ENCODE measurements around the gene COX4I2.

Gene COX4I2

GRCh38 chr20:31663838-31664695 is 26.4 kb downstream of the COX4I2 start:
- H3K4me3 ChIP-seq (replicated peaks; ENCODE audit: insufficient read depth, low read length) = no peak overlapping the region
- TF ChIP-seq CTCF (IDR thresholded peaks at IDR 0.05; ENCODE audit: insufficient read depth, low read length) (no peak), SPI1 (IDR thresholded peaks at IDR 0.05; ENCODE audit: borderline replicate concordance, low read depth) (no peak), GABPA (IDR thresholded peaks at IDR 0.05; ENCODE audit: low read depth) (no peak), POLR2AphosphoS5 (IDR thresholded peaks at IDR 0.05; ENCODE audit: low read depth) (no peak), REST (IDR thresholded peaks at IDR 0.05; ENCODE audit: insufficient replicate concordance, low read depth) (no peak)
- no peak for DNase-seq (ENCODE audit: low read depth in 1 of 2, low spot score in 1 of 2)
- no peak overlapping the region for H3K27ac ChIP-seq (replicated peaks)
- H3K27me3 ChIP-seq (ENCODE audit: insufficient read depth, poor library complexity, severe bottlenecking) = no peaks in the 10 kb centered on the region

GRCh38 chr20:31664696-31665354 is 27.1 kb downstream of the COX4I2 start:
- DNase-seq (ENCODE audit: low read depth in 1 of 2, low spot score in 1 of 2) = no peak
- no peak for TF ChIP-seq CTCF (IDR thresholded peaks at IDR 0.05; ENCODE audit: insufficient read depth, low read length)
- TF ChIP-seq POLR2AphosphoS5 (IDR thresholded peaks at IDR 0.05; ENCODE audit: low read depth) = no peak
- TF ChIP-seq SPI1 (IDR thresholded peaks at IDR 0.05; ENCODE audit: borderline replicate concordance, low read depth) = no peak
- TF ChIP-seq GABPA (IDR thresholded peaks at IDR 0.05; ENCODE audit: low read depth) = no peak
- no peak for TF ChIP-seq REST (IDR thresholded peaks at IDR 0.05; ENCODE audit: insufficient replicate concordance, low read depth)
- H3K27ac ChIP-seq (replicated peaks) = no peak overlapping the region
- no peak overlapping the region for H3K4me3 ChIP-seq (replicated peaks; ENCODE audit: insufficient read depth, low read length)
- H3K27me3 ChIP-seq (ENCODE audit: insufficient read depth, poor library complexity, severe bottlenecking) = no peaks in the 10 kb centered on the region

GRCh38 chr20:31665753-31666152 is 28.0 kb downstream of the COX4I2 start:
- DNase-seq (ENCODE audit: low read depth in 1 of 2, low spot score in 1 of 2) = no peak
- Histone ChIP-seq H3K27ac (replicated peaks) (no peak overlapping the region), H3K4me3 (replicated peaks; ENCODE audit: insufficient read depth, low read length) (no peak overlapping the region), H3K27me3 (ENCODE audit: insufficient read depth, poor library complexity, severe bottlenecking) (no peaks in the 10 kb centered on the region)
- TF ChIP-seq REST (IDR thresholded peaks at IDR 0.05; ENCODE audit: insufficient replicate concordance, low read depth) (no peak), GABPA (IDR thresholded peaks at IDR 0.05; ENCODE audit: low read depth) (no peak), SPI1 (IDR thresholded peaks at IDR 0.05; ENCODE audit: borderline replicate concordance, low read depth) (no peak), POLR2AphosphoS5 (IDR thresholded peaks at IDR 0.05; ENCODE audit: low read depth) (no peak), CTCF (IDR thresholded peaks at IDR 0.05; ENCODE audit: insufficient read depth, low read length) (no peak)

All from HL-60 (cell line).